Psoas muscle (tissue), 8 donors: ENCODE data around the gene SLC5A12. TPM values are rescaled to one million over a fixed set of nuclear protein-coding genes. Genes with fewer than 3 reads are reported as not detected.

Source experiments
- ATAC-seq, 4 donors: fragments of 200-7000 bp; cut with Tn5 transposase; one replicate each; pipeline ENCODE4 v1.9.1; 2020; ENCODE audit warnings: moderate library complexity in 3 of 4, mild to moderate bottlenecking in 2 of 4
- DNase-seq, 2 donors: peaks; one replicate each; pipeline ENCODE4 v3.0.0-alpha.2; 2020
- H3K27ac ChIP-seq: fragments of 200-600 bp; one replicate; pipeline ENCODE4 v1.8.0; 2022
- H3K27me3 ChIP-seq, 3 donors: fragments of 200-600 bp in 1 of 3; one replicate each; pipeline versions ENCODE4 v1.6.1 to v1.8.0; 2013 to 2022; ENCODE audit warnings: low read length in 2 of 3, mild to moderate bottlenecking in 2 of 3, moderate library complexity in 1 of 3; ENCODE audit not compliant: insufficient read depth in 3 of 3
- H3K36me3 ChIP-seq, 2 donors: fragments of 200-600 bp in 1 of 2; one replicate each; pipeline versions ENCODE4 v1.6.1 to v1.8.0; 2013 to 2022; ENCODE audit warnings: low read depth in 1 of 2, mild to moderate bottlenecking in 1 of 2, moderate library complexity in 1 of 2; ENCODE audit not compliant: insufficient read depth in 1 of 2
- H3K4me1 ChIP-seq: fragments of 200-600 bp; one replicate; pipeline ENCODE4 v1.8.0; 2022
- H3K4me3 ChIP-seq: fragments of 200-600 bp; one replicate; pipeline ENCODE4 v1.8.0; 2022; ENCODE audit warnings: mild to moderate bottlenecking
- H3K9me3 ChIP-seq: fragments of 200-600 bp; one replicate; pipeline ENCODE4 v1.8.0; 2022
- CTCF ChIP-seq: fragments of 200-600 bp; IDR thresholded peaks from one replicate; pipeline ENCODE4 v1.8.0; 2022; ENCODE audit warnings: antibody characterized with exemption
- WGBS, 3 donors: extraction: QIAGEN DNeasy Blood & Tissue Kit; methylation state at CpG; one replicate each; pipeline versions ENCODE4 v1.1.6 to v1.1.7; 2013; 5-methylcytosine and 5-hydroxymethylcytosine counted together
- intact Hi-C, 2 donors: fragments of 100-400 bp; cut with DNase I; formaldehyde crosslinking; loops; one replicate each; pipeline versions ENCODE4 v1.11.0 to v1.14.2; 2022
- polyA plus RNA-seq, 3 donors: library from polyadenylated mRNA; stranded (reverse); fragments of 200-250 nt; gene quantifications; one replicate each; pipeline ENCODE4 v1.2.3, GENCODE V29; 2013
- total RNA-seq, 4 donors: library from RNA; stranded (reverse); fragmentation: NEBNext Ultra II Directional in 2 of 4; extraction: Animal tissue kit (Norgen Biotek cat#: 25700) in 2 of 4; gene quantifications; one replicate each; pipeline versions ENCODE4 v1.2.1 to v1.2.4, GENCODE V29; 2021 to 2023
- donor health status: healthy with polysubstance abuse.
- donor health status: DM: no; HTN: no; CAD: no; lungs with moderate emphysema.
- donor health status: Bipolar disorder and iron deficiency.
- donor health status: healthy.
- donor health status: DM: yes; HTN: yes; CAD: no.
- donor health status: DM: no; HTN: no; CAD: no.
- donor health status: DM: no; HTN: no; CAD: no.
- donor health status: DM: yes; HTN: yes; CAD: no.

Gene SLC5A12
- total and polyA plus RNA-seq, 7 donors = 0.03 TPM; not detected in 6

DNA sequence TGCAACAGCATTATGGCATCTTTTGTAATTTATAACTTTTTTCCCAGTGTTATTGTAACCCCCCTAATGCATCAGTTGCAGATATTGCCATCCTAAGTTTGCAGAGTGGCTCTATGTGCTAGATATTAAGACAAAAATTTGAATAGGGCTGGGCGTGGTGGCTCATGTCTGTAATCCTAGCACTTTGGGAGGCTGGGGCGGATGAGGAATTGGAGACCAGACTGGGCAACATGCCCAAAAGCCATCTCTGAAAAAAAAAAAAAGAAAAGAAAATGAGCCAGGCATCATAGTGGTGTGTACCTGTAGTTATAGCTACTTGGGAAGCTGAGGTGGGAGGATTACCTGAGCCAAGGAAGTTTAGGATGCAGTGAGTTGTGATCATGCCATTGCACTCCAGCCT lies 99.7 kb downstream of the SLC5A12 start:
- WGBS, 3 donors = 41 to 53% (median 50%) methylated on average over 2 of the region's 2 CpGs
- no peak for DNase-seq
- intact Hi-C loops = no loop called here
- Histone ChIP-seq H3K27ac (no peak overlapping the region), H3K4me3 (no peak overlapping the region), H3K27me3 (no peaks in the 10 kb centered on the region), H3K36me3 (no peaks in the 10 kb centered on the region), H3K4me1 (no peaks in the 10 kb centered on the region), H3K9me3 (no peaks in the 10 kb centered on the region)
- ATAC-seq = no peak
- no peak for TF ChIP-seq CTCF

GRCh38 chr11:26621132-26621531 lies 100.7 kb downstream of the SLC5A12 start:
- H3K4me1 ChIP-seq = no peaks in the 10 kb centered on the region
- DNase-seq (no peak), ATAC-seq (no peak)
- no peak for TF ChIP-seq CTCF
- H3K36me3 ChIP-seq = no peaks in the 10 kb centered on the region
- intact Hi-C loops = no loop called here
- no peak overlapping the region for H3K4me3 ChIP-seq
- H3K27me3 ChIP-seq = no peaks in the 10 kb centered on the region
- H3K27ac ChIP-seq = no peak overlapping the region
- no peaks in the 10 kb centered on the region for H3K9me3 ChIP-seq

DNA sequence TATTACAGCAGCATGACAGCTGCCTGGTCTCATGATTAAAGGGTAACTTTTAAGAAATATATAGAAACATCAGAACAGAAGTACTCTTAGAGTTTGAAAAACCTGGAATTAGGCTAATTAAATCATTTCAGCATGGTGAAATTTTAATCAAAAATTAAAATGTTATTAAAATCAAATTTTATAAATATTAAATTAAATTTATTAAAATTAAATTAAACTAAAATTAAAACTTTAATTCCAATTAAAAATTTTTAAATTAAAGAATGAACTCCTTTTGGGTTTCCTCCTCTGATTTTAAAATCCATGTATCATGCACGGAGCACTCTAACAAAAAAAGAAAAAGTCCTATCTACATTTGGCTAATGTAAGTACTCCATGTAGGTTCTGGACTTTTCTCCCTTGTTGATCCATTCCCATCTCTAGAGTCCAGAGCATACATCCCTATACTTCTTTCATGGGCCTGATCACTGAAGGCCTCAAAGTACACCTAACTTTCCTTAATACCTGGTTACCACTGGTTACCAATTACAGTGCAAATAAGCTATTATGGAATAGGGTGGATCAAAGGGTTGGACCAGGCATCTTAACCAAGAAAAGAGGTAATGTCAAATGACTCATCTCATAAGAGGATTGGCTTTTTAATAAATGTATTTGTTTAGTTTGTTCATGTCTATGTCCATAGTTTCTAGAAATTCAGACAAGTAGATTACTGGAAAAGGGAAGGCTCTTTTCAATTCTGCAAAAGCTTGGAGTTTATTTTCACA lies 101.4 kb downstream of the SLC5A12 start:
- ATAC-seq = no peak
- no peak for DNase-seq
- 84 to 97% (median 93%) methylated on average over 1 of the region's 1 CpG for WGBS, 3 donors
- Histone ChIP-seq H3K36me3 (no peaks in the 10 kb centered on the region), H3K4me1 (no peaks in the 10 kb centered on the region), H3K27me3 (no peaks in the 10 kb centered on the region), H3K27ac (no peak overlapping the region), H3K4me3 (no peak overlapping the region), H3K9me3 (no peaks in the 10 kb centered on the region)
- intact Hi-C loops = no loop called here
- TF ChIP-seq CTCF = no peak

GRCh38 chr11:26618441-26618840 lies 103.4 kb downstream of the SLC5A12 start:
- 26 to 36% (median 28%) methylated on average over 1 of the region's 1 CpG for WGBS, 3 donors

More at GRCh38 chr11:26618441-26618840, 103.4 kb downstream of the SLC5A12 start:
- TF ChIP-seq CTCF = no peak
- ATAC-seq = no peak
- Histone ChIP-seq H3K4me1 (no peaks in the 10 kb centered on the region), H3K27me3 (no peaks in the 10 kb centered on the region), H3K9me3 (no peaks in the 10 kb centered on the region), H3K4me3 (no peak overlapping the region), H3K36me3 (no peaks in the 10 kb centered on the region), H3K27ac (no peak overlapping the region)
- intact Hi-C loops = no loop called here
- no peak for DNase-seq

Other genes starting within 250 kb of the SLC5A12 start
- not detected for gene MUC15, start 149.8 kb downstream of the SLC5A12 start, total RNA-seq
- not detected for gene MUC15, start 149.8 kb downstream of the SLC5A12 start, polyA plus RNA-seq